HAP-1 (cell line): ENCODE data around the gene PPIP5K1.
"Not testable (repeated sequence)": the region's sequence is repeated elsewhere in the genome, so short reads cannot be mapped to it uniquely, and the experiment has no call there.

Experiments
- DNase-seq, 2 experiments: peaks; one replicate each; pipeline ENCODE4 v3.0.0-alpha.2; 2016 to 2020; ENCODE audit warnings: low spot score in 2 of 2
- H3K27me3 ChIP-seq: fragments of 250-450 bp; sonication (Bioruptor Pico); 2 replicates; pipeline ENCODE4 v1.5.1; 2020; ENCODE audit warnings: low read depth, mild to moderate bottlenecking, moderate library complexity
- H3K36me3 ChIP-seq: fragments of 250-450 bp; sonication (Bioruptor Pico); replicated peaks from 2 replicates; pipeline ENCODE4 v1.5.1; 2020; ENCODE audit warnings: mild to moderate bottlenecking
- H3K4me1 ChIP-seq: fragments of 250-450 bp; sonication (Bioruptor Pico); 2 replicates; pipeline ENCODE4 v1.5.1; 2020; ENCODE audit warnings: mild to moderate bottlenecking
- H3K4me3 ChIP-seq: fragments of 250-450 bp; sonication (Bioruptor Pico); 2 replicates; pipeline ENCODE4 v1.5.1; 2020; ENCODE audit warnings: mild to moderate bottlenecking, moderate library complexity
- H3K9me3 ChIP-seq: fragments of 250-450 bp; sonication (Bioruptor Pico); 2 replicates; pipeline ENCODE4 v1.5.1; 2020; ENCODE audit warnings: mild to moderate bottlenecking, moderate library complexity
- in situ Hi-C: fragments of 300-500 bp; cut with MboI; formaldehyde crosslinking; loops from 3 replicates; pipeline ENCODE4 v1.14.3; 2020; ENCODE audit warnings: low sequenced_read_pairs, inconsistent platforms, mixed read lengths

Gene PPIP5K1

GRCh38 chr15:43589778-43590466, at the start of gene PPIP5K1:
Gene PPIP5K1 (minus strand): TSS chr15:43590208. CDS start chr15:43584504, 5,704 bp downstream.
- H3K4me3 ChIP-seq, DNase-seq, in situ Hi-C loops, H3K9me3 ChIP-seq, H3K27me3 ChIP-seq, H3K36me3 ChIP-seq, H3K4me1 ChIP-seq: not testable (repeated sequence)

- H3K27me3 ChIP-seq, H3K9me3 ChIP-seq, H3K4me3 ChIP-seq, DNase-seq, in situ Hi-C loops, H3K4me1 ChIP-seq, H3K36me3 ChIP-seq: not testable (repeated sequence)
Observed at GRCh38 chr15:43638464-43639204, 48.6 kb upstream of the PPIP5K1 start.

- in situ Hi-C loops, H3K4me3 ChIP-seq, H3K9me3 ChIP-seq, H3K4me1 ChIP-seq, H3K27me3 ChIP-seq, DNase-seq, H3K36me3 ChIP-seq: not testable (repeated sequence)
Observed at GRCh38 chr15:43626937-43627336, 36.9 kb upstream of the PPIP5K1 start.

GRCh38 chr15:43625106-43625505, 35.1 kb upstream of the PPIP5K1 start:
- H3K4me1 ChIP-seq = no peaks in the 10 kb centered on the region
- no peaks in the 10 kb centered on the region for H3K9me3 ChIP-seq
- no peak overlapping the region for H3K4me3 ChIP-seq
- in situ Hi-C loops = no loop called here
- H3K36me3 ChIP-seq = no peaks in the 10 kb centered on the region
- no peak for DNase-seq
- no peaks in the 10 kb centered on the region for H3K27me3 ChIP-seq

GRCh38 chr15:43622068-43622799, 32.2 kb upstream of the PPIP5K1 start:
- H3K9me3 ChIP-seq, in situ Hi-C loops, H3K4me1 ChIP-seq, H3K36me3 ChIP-seq, H3K4me3 ChIP-seq, H3K27me3 ChIP-seq, DNase-seq: not testable (repeated sequence)

GRCh38 chr15:43618700-43619099, 28.7 kb upstream of the PPIP5K1 start, which contains the start of gene STRC:
Gene STRC (minus strand): TSS chr15:43618800. CDS start chr15:43618722, 78 bp downstream.
- H3K27me3 ChIP-seq, H3K4me3 ChIP-seq, DNase-seq, in situ Hi-C loops, H3K36me3 ChIP-seq, H3K9me3 ChIP-seq, H3K4me1 ChIP-seq: not testable (repeated sequence)

- H3K27me3 ChIP-seq, in situ Hi-C loops, H3K9me3 ChIP-seq, H3K4me1 ChIP-seq, H3K4me3 ChIP-seq, DNase-seq, H3K36me3 ChIP-seq: not testable (repeated sequence)
Observed at GRCh38 chr15:43617750-43618149, 27.7 kb upstream of the PPIP5K1 start.

- H3K4me1 ChIP-seq, DNase-seq, in situ Hi-C loops, H3K4me3 ChIP-seq, H3K36me3 ChIP-seq, H3K9me3 ChIP-seq, H3K27me3 ChIP-seq: not testable (repeated sequence)
Observed at GRCh38 chr15:43602233-43602632, 12.2 kb upstream of the PPIP5K1 start.

GRCh38 chr15:43600200-43600599, 10.2 kb upstream of the PPIP5K1 start:
- H3K27me3 ChIP-seq, H3K36me3 ChIP-seq, H3K4me1 ChIP-seq, H3K9me3 ChIP-seq, H3K4me3 ChIP-seq, in situ Hi-C loops, DNase-seq: not testable (repeated sequence)

GRCh38 chr15:43599131-43599530, 9.1 kb upstream of the PPIP5K1 start:
- H3K4me1 ChIP-seq, DNase-seq, H3K9me3 ChIP-seq, in situ Hi-C loops, H3K36me3 ChIP-seq, H3K4me3 ChIP-seq, H3K27me3 ChIP-seq: not testable (repeated sequence)

- H3K27me3 ChIP-seq, DNase-seq, H3K4me3 ChIP-seq, in situ Hi-C loops, H3K9me3 ChIP-seq, H3K4me1 ChIP-seq, H3K36me3 ChIP-seq: not testable (repeated sequence)
Observed at GRCh38 chr15:43593328-43594190, 3.6 kb upstream of the PPIP5K1 start, which contains the start of gene CKMT1B. Gene CKMT1B (plus strand): TSS chr15:43594027. CDS start chr15:43594219, 192 bp downstream.

- in situ Hi-C loops, H3K27me3 ChIP-seq, H3K4me1 ChIP-seq, H3K9me3 ChIP-seq, DNase-seq, H3K4me3 ChIP-seq, H3K36me3 ChIP-seq: not testable (repeated sequence)
Observed at GRCh38 chr15:43592841-43593240, 2.8 kb upstream of the PPIP5K1 start.

GRCh38 chr15:43574607-43575006, 15.4 kb downstream of the PPIP5K1 start:
- H3K4me3 ChIP-seq, H3K4me1 ChIP-seq, in situ Hi-C loops, DNase-seq, H3K36me3 ChIP-seq, H3K9me3 ChIP-seq, H3K27me3 ChIP-seq: not testable (repeated sequence)
